Neural cell (in vitro differentiated cells): ENCODE measurements around the gene BRICD5. TPM values are rescaled to one million over a fixed set of nuclear protein-coding genes. Genes with fewer than 3 reads are reported as not detected.

Experiments used
- H2AFZ ChIP-seq: fragments of 200-600, 300-800 bp; sonication (generic), shearing (Covaris generic); 2 replicates; pipeline ENCODE4 v1.6.0; 2014; ENCODE audit warnings: low read depth, mild to moderate bottlenecking, antibody characterized with exemption, low read length, moderate library complexity
- H3F3A ChIP-seq: fragments of 200-600 bp; shearing (Covaris generic); 2 replicates; pipeline ENCODE4 v1.6.1; 2016; ENCODE audit warnings: mild to moderate bottlenecking, moderate library complexity, mixed read lengths, antibody characterized with exemption, low read length; ENCODE audit not compliant: insufficient read depth, poor library complexity, severe bottlenecking
- H3K27ac ChIP-seq: fragments of 200-600, 300-800 bp; sonication (generic), shearing (Covaris generic); 2 replicates; pipeline ENCODE4 v1.5.1; 2014; ENCODE audit warnings: mild to moderate bottlenecking, low read length, moderate library complexity
- H3K27me3 ChIP-seq: fragments of 300-800, 200-600 bp; sonication (generic), shearing (Covaris generic); 2 replicates; pipeline ENCODE4 v1.6.0; 2014; ENCODE audit warnings: mild to moderate bottlenecking, low read depth, low read length, moderate library complexity; ENCODE audit not compliant: insufficient read depth
- H3K36me3 ChIP-seq: fragments of 300-800, 200-600 bp; sonication (generic), shearing (Covaris generic); 2 replicates; pipeline ENCODE4 v1.5.1; 2014; ENCODE audit warnings: mild to moderate bottlenecking, antibody characterized with exemption, low read length, moderate library complexity; ENCODE audit not compliant: insufficient read depth
- H3K4me2 ChIP-seq: fragments of 300-800, 200-600 bp; sonication (generic), shearing (Covaris generic); 2 replicates; pipeline ENCODE4 v1.6.0; 2014; ENCODE audit warnings: mild to moderate bottlenecking, low read length
- H3K4me3 ChIP-seq: fragments of 300-800, 200-600 bp; sonication (generic), shearing (Covaris generic); 2 replicates; pipeline ENCODE4 v1.5.1; 2014; ENCODE audit warnings: mild to moderate bottlenecking, low read length, moderate library complexity
- H3K79me2 ChIP-seq: fragments of 200-600 bp; shearing (Covaris generic); replicated peaks from 2 replicates; pipeline ENCODE4 v1.6.0; 2014; ENCODE audit warnings: mild to moderate bottlenecking, low read length, moderate library complexity; ENCODE audit not compliant: insufficient read depth
- H3K9ac ChIP-seq: fragments of 300-800, 200-600 bp; sonication (generic), shearing (Covaris generic); 2 replicates; pipeline ENCODE4 v1.6.1; 2016; ENCODE audit warnings: mild to moderate bottlenecking, low read length, mixed read lengths
- H3K9me2 ChIP-seq: fragments of 200-600 bp; shearing (Covaris generic); 2 replicates; pipeline ENCODE4 v1.6.1; 2016; ENCODE audit warnings: mild to moderate bottlenecking, low read length, mixed read lengths; ENCODE audit not compliant: insufficient read depth
- H3K9me3 ChIP-seq: fragments of 200-600, 300-800 bp; sonication (generic), shearing (Covaris generic); 2 replicates; pipeline ENCODE4 v1.6.1; 2016; ENCODE audit warnings: mild to moderate bottlenecking, mixed run types, low read length, moderate library complexity, mixed read lengths
- H4K20me1 ChIP-seq: fragments of 200-600 bp; shearing (Covaris generic); 2 replicates; pipeline ENCODE4 v1.6.1; 2016; ENCODE audit warnings: mild to moderate bottlenecking, mixed run types; ENCODE audit not compliant: insufficient read depth
- EP300 ChIP-seq: fragments of 450-650 bp; conservative IDR thresholded peaks from 2 replicates; pipeline ENCODE4 v1.6.1; 2014; ENCODE audit warnings: antibody characterized with exemption, mild to moderate bottlenecking, moderate library complexity; ENCODE audit not compliant: poor library complexity, severe bottlenecking
- EZH2 ChIP-seq: fragments of 200-600, 300-800 bp; shearing (Covaris generic), sonication (generic); IDR thresholded peaks from 2 replicates; pipeline ENCODE4 v1.6.1; 2014; ENCODE audit warnings: antibody characterized with exemption, low read length, borderline replicate concordance, mild to moderate bottlenecking; ENCODE audit not compliant: insufficient read depth, poor library complexity, severe bottlenecking
- MXI1 ChIP-seq: fragments of 450-650 bp; conservative IDR thresholded peaks from 2 replicates; pipeline ENCODE4 v1.6.1; 2014; ENCODE audit warnings: antibody characterized with exemption, mild to moderate bottlenecking; ENCODE audit not compliant: poor library complexity, severe bottlenecking
- POLR2AphosphoS5 ChIP-seq: IDR thresholded peaks from 2 replicates; pipeline ENCODE4 v1.6.1; 2012
- RAD21 ChIP-seq: fragments of 450-650 bp; conservative IDR thresholded peaks from 2 replicates; pipeline ENCODE4 v1.6.1; 2014; ENCODE audit warnings: antibody characterized with exemption, mild to moderate bottlenecking, moderate library complexity
- REST ChIP-seq: IDR thresholded peaks from 2 replicates; pipeline ENCODE4 v1.6.1; 2012; ENCODE audit warnings: borderline replicate concordance
- SMC3 ChIP-seq: fragments of 450-650 bp; conservative IDR thresholded peaks from 2 replicates; pipeline ENCODE4 v1.6.1; 2014; ENCODE audit warnings: antibody characterized with exemption, mild to moderate bottlenecking, moderate library complexity; ENCODE audit not compliant: poor library complexity
- TAF1 ChIP-seq: IDR thresholded peaks from 2 replicates; pipeline ENCODE4 v1.6.1; 2012; ENCODE audit warnings: low read depth
- polyA plus RNA-seq: library from polyadenylated mRNA; depleted of rRNA; stranded (reverse); fragments of >200 nt; gene quantifications from 2 replicates; pipeline ENCODE4 v1.2.3, GENCODE V29; 2014
- TF ChIP-seq, protein P1 (sequence below): fragments of 450-650 bp; IDR thresholded peaks from 2 replicates; pipeline ENCODE4 v1.5.1; 2014; ENCODE audit warnings: antibody characterized with exemption, mild to moderate bottlenecking, moderate library complexity; ENCODE audit not compliant: poor library complexity, severe bottlenecking

BRICD5 gene
- polyA plus RNA-seq, 1 donor from 2014 or later, result 39.2 TPM

GRCh38 chr16:2173366-2173765 is 37.3 kb downstream of the BRICD5 start:
- no peaks in the 10 kb centered on the region for H3K27me3 ChIP-seq
- H3K9me2 ChIP-seq, result no peaks in the 10 kb centered on the region
- no peaks in the 10 kb centered on the region for H3K9me3 ChIP-seq
- H3K4me3 ChIP-seq, result no peak overlapping the region
- no peak overlapping the region for H3K4me2 ChIP-seq
- no peaks in the 10 kb centered on the region for H3K79me2 ChIP-seq
- no peak overlapping the region for H3K27ac ChIP-seq
- no peaks in the 10 kb centered on the region for H4K20me1 ChIP-seq
- no peaks in the 10 kb centered on the region for H3K36me3 ChIP-seq
- TF ChIP-seq EZH2, result no peak
- no peak for TF ChIP-seq TAF1
- TF ChIP-seq SMC3, result no peak
- no peak for TF ChIP-seq RAD21
- no peak for TF ChIP-seq EP300
- TF ChIP-seq POLR2AphosphoS5, result no peak
- TF ChIP-seq MXI1, result no peak
- TF ChIP-seq, protein P1, sequence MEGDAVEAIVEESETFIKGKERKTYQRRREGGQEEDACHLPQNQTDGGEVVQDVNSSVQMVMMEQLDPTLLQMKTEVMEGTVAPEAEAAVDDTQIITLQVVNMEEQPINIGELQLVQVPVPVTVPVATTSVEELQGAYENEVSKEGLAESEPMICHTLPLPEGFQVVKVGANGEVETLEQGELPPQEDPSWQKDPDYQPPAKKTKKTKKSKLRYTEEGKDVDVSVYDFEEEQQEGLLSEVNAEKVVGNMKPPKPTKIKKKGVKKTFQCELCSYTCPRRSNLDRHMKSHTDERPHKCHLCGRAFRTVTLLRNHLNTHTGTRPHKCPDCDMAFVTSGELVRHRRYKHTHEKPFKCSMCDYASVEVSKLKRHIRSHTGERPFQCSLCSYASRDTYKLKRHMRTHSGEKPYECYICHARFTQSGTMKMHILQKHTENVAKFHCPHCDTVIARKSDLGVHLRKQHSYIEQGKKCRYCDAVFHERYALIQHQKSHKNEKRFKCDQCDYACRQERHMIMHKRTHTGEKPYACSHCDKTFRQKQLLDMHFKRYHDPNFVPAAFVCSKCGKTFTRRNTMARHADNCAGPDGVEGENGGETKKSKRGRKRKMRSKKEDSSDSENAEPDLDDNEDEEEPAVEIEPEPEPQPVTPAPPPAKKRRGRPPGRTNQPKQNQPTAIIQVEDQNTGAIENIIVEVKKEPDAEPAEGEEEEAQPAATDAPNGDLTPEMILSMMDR, result no peak
- no peak for TF ChIP-seq REST
- H2AFZ ChIP-seq, result no peak overlapping the region
- H3F3A ChIP-seq, result no peaks in the 10 kb centered on the region
- H3K9ac ChIP-seq, result no peak overlapping the region

DNA sequence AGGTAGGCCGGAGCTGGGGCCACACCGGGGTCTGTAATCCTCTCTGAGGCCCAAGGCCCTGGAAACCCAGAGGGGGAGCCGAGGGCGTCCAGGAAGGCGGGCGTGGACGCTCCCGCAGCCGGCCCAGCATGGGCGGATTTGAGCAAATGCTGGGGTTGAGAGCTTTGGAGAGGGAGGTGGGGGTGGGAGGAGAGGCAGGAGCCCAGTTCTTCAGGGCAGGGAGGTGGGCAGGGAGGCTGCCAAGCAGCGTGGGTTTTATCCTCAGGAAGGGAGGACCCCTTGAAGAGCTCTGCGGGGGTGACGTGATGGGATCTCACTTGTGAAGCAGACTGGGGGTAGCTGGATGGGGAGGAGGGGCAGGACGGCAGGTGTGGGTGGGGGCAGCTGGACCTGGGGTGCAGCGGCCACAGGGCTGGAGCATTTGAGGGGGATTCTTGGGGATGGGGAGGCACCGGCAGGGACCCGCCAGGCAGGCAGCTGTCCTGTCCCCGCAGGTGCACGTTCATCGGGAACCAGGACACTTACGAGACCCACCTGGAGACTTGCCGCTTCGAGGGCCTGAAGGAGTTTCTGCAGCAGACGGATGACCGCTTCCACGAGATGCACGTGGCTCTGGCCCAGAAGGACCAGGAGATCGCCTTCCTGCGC is 37.9 kb downstream of the BRICD5 start:
- no peak overlapping the region for H3K4me2 ChIP-seq
- no peak overlapping the region for H3K9ac ChIP-seq
- TF ChIP-seq SMC3 (no peak), RAD21 (no peak), MXI1 (no peak)
- TF ChIP-seq, protein P1, result no peak
- no peak overlapping the region for H3K27ac ChIP-seq
- no peaks in the 10 kb centered on the region for H3K9me3 ChIP-seq
- no peaks in the 10 kb centered on the region for H3K27me3 ChIP-seq
- no peak overlapping the region for H3K4me3 ChIP-seq
- no peaks in the 10 kb centered on the region for H4K20me1 ChIP-seq
- H3K9me2 ChIP-seq, result no peaks in the 10 kb centered on the region
- H2AFZ ChIP-seq, result no peak overlapping the region
- H3K79me2 ChIP-seq, result no peaks in the 10 kb centered on the region
- H3K36me3 ChIP-seq, result no peaks in the 10 kb centered on the region
- no peaks in the 10 kb centered on the region for H3F3A ChIP-seq
